GM06990 (cell line): Measurements from ENCODE around the gene WRNIP1.

Experiments
- DNase-seq: peaks from one replicate; pipeline ENCODE4 v3.0.0-alpha.2; 2011; ENCODE audit not compliant: insufficient read length; ENCODE audit errors: extremely low read depth
- H3K27me3 ChIP-seq: replicated peaks from 2 replicates; pipeline ENCODE4 v1.6.0; 2011; ENCODE audit warnings: low read length; ENCODE audit not compliant: control insufficient read depth, insufficient read depth
- H3K36me3 ChIP-seq: 2 replicates; pipeline ENCODE4 v1.5.1; 2011; ENCODE audit warnings: low read length; ENCODE audit not compliant: control insufficient read depth, insufficient read depth
- H3K4me3 ChIP-seq: replicated peaks from 2 replicates; pipeline ENCODE4 v1.5.1; 2011; ENCODE audit warnings: low read depth, mild to moderate bottlenecking, control low read depth, low read length
- TF ChIP-seq, protein P1 (sequence below): IDR thresholded peaks from 2 replicates; pipeline ENCODE4 v1.5.1; 2011; ENCODE audit warnings: low read length, control low read depth, mild to moderate bottlenecking, inconsistent platforms; ENCODE audit not compliant: insufficient read depth, poor library complexity, severe bottlenecking

Gene WRNIP1

GRCh38 chr6:2753110-2753489, 12.1 kb upstream of the WRNIP1 start:
- Histone ChIP-seq H3K4me3 (no peak overlapping the region), H3K27me3 (no peaks in the 10 kb centered on the region; the same call in 1 of the 2 replicates), H3K36me3 (no peaks in the 10 kb centered on the region)
- no peak for DNase-seq
- TF ChIP-seq, protein P1, sequence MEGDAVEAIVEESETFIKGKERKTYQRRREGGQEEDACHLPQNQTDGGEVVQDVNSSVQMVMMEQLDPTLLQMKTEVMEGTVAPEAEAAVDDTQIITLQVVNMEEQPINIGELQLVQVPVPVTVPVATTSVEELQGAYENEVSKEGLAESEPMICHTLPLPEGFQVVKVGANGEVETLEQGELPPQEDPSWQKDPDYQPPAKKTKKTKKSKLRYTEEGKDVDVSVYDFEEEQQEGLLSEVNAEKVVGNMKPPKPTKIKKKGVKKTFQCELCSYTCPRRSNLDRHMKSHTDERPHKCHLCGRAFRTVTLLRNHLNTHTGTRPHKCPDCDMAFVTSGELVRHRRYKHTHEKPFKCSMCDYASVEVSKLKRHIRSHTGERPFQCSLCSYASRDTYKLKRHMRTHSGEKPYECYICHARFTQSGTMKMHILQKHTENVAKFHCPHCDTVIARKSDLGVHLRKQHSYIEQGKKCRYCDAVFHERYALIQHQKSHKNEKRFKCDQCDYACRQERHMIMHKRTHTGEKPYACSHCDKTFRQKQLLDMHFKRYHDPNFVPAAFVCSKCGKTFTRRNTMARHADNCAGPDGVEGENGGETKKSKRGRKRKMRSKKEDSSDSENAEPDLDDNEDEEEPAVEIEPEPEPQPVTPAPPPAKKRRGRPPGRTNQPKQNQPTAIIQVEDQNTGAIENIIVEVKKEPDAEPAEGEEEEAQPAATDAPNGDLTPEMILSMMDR = no peak

DNA sequence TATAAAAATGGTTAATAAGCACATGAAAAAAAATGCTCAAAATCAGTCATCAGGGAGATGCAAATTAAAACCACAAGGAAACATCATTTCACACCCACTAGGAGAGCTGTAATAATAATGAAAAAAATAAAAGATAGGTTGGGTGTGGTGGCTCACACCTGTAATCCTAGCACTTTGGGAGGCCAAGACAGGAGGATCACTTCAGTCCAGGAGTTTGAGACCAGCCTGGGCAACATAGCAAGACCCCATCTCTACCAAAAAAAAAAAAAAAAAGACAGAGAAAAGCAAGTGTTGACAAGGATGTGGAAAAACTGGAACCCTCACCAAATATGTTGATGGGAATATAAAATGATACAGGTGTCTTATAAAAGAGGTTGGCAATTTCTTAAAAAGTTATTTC, 11.4 kb upstream of the WRNIP1 start:
- no peak overlapping the region for H3K4me3 ChIP-seq
- no peaks in the 10 kb centered on the region; the same call in 1 of the 2 replicates for H3K27me3 ChIP-seq
- TF ChIP-seq, protein P1 = no peak
- DNase-seq = no peak
- no peaks in the 10 kb centered on the region for H3K36me3 ChIP-seq

- TF ChIP-seq, protein P1 = no peak
- H3K4me3 ChIP-seq = no peak overlapping the region
- no peak for DNase-seq
- no peaks in the 10 kb centered on the region; the same call in 1 of the 2 replicates for H3K27me3 ChIP-seq
- H3K36me3 ChIP-seq = no peaks in the 10 kb centered on the region
Measured at GRCh38 chr6:2754393-2754792, 10.8 kb upstream of the WRNIP1 start.

DNA sequence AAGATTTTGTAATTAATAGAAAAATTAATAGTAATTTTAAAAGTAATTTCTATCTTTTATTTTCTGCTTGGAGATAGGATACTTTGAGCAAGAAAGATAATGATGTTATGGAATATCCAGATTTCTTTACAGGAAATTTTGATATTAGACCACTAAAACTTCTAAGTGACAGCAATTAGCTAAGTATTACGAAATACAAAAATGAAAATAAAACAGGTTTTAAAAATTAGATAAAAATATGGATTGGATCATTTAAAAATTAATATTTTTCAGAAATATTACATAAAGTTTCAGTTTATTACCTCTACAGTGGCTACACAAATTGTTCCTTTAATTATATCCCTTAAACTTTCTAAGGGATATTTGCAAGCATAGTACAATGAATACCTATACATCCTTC, 10.3 kb upstream of the WRNIP1 start:
- H3K4me3 ChIP-seq = no peak overlapping the region
- TF ChIP-seq, protein P1 = no peak

GRCh38 chr6:2755456-2755855, 9.7 kb upstream of the WRNIP1 start:
- no peak for DNase-seq
- TF ChIP-seq, protein P1 = no peak
- H3K36me3 ChIP-seq = no peaks in the 10 kb centered on the region
- no peaks in the 10 kb centered on the region; the same call in 1 of the 2 replicates for H3K27me3 ChIP-seq
- no peak overlapping the region for H3K4me3 ChIP-seq

More for the DNA sequence above, 10.3 kb upstream of the WRNIP1 start:
- Histone ChIP-seq H3K36me3 (no peaks in the 10 kb centered on the region), H3K27me3 (no peaks in the 10 kb centered on the region; the same call in 1 of the 2 replicates)
- no peak for DNase-seq

- no peak overlapping the region for H3K4me3 ChIP-seq
- H3K27me3 ChIP-seq = no peaks in the 10 kb centered on the region; the same call in 1 of the 2 replicates
- no peak for DNase-seq
- H3K36me3 ChIP-seq = no peaks in the 10 kb centered on the region
- TF ChIP-seq, protein P1 = no peak
Measured at GRCh38 chr6:2756241-2756640, 9.0 kb upstream of the WRNIP1 start.
